CD4-positive, alpha-beta T cell treated with Interleukin-6 at 100 ng/mL for 8 hours (primary cell): Measurements from ENCODE around the gene LINC01488.

Experiments
- DNase-seq: peaks from one replicate; pipeline ENCODE4 v3.0.0-alpha.2; 2020; ENCODE audit warnings: mixed read lengths, low spot score

LINC01488 gene

GRCh38 chr11:69511358-69512055 is 30.0 kb downstream of the LINC01488 start:
- no peak for DNase-seq

DNA sequence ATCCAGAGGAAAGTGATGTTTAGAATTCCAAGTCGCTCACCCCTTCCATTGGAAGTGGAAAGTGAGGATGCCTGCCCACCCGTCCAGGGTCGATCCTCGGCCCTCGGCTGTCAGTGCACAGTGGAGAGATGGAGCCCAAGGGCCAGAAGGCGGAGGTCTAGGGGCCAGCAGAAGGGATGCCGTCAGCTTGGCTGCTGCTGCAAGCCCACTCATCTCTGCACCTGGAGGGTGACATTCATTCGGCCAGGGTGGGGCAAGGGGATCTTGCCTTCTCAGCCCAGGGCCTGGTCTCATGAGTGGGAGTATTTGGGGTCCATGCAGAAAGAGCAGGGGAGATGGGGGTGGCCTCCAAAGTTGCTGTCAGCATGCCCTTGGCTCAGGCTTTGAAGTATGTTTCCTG is 30.7 kb downstream of the LINC01488 start:
- no peak for DNase-seq

GRCh38 chr11:69512790-69513189 is 31.3 kb downstream of the LINC01488 start:
- no peak for DNase-seq

GRCh38 chr11:69513196-69513595 is 31.7 kb downstream of the LINC01488 start:
- DNase-seq = no peak

DNA sequence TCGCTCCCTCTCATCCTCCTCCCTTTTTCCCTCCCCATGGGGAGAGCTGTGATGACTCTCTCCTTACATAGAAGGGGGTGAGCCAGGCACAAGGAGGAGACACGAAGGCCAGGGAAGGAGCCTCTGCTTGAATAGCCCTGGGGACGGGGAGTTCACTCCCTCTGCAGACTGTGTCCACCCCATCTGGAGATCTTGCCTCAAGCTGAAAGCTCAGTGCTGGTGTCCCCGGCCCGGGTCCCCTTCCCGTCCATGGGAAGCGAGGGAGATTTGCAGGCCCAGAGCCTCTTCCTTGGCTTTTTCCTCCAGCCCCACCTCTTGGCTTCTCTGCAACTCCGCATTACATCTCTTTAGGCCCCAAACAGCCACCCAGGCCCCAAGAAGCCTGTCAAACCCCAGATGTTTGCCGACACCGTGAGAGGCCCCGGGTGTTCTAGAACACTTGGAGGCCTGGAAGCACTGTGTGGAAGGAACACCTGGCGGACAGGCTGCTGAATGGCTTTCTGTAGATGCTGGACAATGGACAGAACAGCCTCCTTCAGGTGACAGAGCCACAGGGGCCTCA is 32.3 kb downstream of the LINC01488 start:
- DNase-seq = no peak

- DNase-seq = no peak
Measured at GRCh38 chr11:69514771-69515170, 33.3 kb downstream of the LINC01488 start.

GRCh38 chr11:69515271-69516245 is 34.1 kb downstream of the LINC01488 start:
- DNase-seq = no peak

- DNase-seq = no peak
Measured at GRCh38 chr11:69516526-69516925, 35.1 kb downstream of the LINC01488 start.

- DNase-seq = no peak
Measured at GRCh38 chr11:69518081-69518950, 36.9 kb downstream of the LINC01488 start.

GRCh38 chr11:69520186-69520916 is 38.9 kb downstream of the LINC01488 start:
- no peak for DNase-seq

DNA sequence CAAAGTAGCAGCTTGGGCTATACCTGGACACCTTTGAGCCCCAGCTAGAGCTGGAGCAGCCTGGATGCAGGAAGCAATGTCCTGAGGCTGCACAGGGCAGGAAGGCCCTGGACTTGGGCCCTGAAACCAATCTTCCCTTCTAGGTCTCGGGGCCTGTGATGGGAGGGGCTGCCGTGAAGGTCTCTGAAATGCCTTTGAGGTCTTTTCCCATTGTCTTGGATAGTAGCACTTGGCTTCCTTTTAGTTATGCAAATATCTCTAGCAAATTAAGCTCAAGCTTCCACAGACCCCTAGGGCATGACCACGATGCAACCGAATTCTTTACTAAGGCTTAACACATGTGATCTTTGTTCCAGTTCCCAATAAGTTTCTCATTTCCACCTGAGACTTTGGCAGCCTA is 40.0 kb downstream of the LINC01488 start:
- no peak for DNase-seq

- no peak for DNase-seq
Measured at GRCh38 chr11:69523453-69523852, 42.0 kb downstream of the LINC01488 start.

DNA sequence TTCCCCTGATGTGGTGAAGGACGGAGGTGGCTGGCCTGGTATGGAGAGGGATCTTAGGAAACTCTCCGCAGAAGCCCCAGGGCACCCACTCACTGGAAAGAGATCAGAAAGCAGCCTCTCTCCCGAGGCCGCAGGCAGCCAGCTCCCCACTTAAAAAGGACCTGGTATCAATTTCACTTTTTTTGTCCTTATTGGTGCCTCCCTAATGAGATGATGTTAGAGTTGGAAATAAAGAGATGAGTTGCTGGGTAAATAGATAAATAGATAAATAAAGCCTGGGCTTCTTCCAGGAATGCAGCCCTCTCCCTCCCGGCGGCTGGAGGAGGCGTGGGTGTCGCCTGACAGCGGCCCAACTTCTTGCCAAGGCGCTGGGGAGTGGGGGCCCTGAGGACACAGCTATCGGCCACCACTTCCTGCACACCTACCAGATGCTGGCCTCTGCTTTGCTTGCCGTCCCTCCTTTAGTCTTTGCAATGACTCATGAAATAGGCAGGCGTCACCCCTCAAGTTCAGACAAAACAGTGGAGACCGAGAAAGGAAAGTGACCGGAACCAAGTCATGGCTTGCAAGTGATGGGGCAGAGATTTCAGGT is 42.9 kb downstream of the LINC01488 start:
- no peak for DNase-seq

DNA sequence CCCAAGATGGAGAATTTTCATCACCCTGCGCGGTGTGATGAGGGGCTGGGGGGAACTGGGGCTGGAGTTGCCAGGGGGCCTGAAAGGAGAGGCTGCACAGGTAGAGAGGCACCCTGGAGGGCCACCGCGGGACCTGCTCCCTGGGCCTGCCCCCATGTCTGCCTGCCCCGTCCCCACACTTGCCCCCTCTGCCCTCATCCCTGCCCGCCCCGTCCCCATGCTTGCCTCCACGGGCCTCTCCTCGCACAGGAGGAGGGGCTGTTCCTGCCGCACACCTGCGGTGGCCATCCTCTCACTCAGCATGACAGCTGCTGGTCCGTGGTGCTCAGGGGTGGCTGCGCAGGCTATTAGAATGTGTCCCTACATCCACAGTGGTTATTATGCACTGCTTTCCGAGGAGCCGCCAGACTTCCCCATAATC is 43.5 kb downstream of the LINC01488 start:
- DNase-seq = no peak

- no peak for DNase-seq
Measured at GRCh38 chr11:69525516-69526452, 44.3 kb downstream of the LINC01488 start.

DNA sequence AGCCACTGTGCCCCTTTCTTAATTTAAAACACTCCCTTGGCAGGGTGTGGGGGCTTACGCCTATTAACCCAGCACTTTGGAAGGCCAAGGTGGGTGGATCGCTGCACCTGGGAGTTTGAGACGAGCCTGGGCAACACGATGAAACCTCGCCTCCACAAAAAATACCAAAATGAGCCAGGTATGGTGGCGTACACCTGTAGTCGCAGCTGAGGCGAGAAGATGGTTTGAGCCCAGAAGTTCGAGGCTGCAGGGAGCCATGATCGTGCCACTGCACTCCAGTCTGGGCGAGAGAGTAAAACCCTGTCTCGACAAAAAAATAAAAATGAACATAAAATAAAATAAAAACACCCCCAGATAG is 45.0 kb downstream of the LINC01488 start:
- no peak for DNase-seq

DNA sequence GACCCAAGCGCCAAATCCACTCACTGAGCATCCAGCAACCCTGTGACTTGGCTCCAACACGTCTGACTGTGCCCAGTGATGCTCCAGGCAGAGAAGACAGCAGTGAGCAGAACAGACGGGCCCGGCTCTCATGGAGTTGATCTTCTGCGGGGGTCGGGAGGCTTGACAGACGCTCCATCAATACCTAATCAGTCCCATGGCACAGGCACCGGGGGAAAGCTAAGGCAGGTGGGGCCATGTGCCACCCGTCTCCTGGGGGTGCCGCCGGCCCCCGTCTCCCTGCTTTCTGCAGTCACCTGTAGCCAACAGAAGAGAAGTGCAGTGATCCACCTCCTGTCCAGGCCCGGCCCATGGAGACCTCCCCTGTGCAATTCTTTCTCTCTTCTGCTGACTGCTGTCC is 47.5 kb downstream of the LINC01488 start:
- DNase-seq = no peak

DNA sequence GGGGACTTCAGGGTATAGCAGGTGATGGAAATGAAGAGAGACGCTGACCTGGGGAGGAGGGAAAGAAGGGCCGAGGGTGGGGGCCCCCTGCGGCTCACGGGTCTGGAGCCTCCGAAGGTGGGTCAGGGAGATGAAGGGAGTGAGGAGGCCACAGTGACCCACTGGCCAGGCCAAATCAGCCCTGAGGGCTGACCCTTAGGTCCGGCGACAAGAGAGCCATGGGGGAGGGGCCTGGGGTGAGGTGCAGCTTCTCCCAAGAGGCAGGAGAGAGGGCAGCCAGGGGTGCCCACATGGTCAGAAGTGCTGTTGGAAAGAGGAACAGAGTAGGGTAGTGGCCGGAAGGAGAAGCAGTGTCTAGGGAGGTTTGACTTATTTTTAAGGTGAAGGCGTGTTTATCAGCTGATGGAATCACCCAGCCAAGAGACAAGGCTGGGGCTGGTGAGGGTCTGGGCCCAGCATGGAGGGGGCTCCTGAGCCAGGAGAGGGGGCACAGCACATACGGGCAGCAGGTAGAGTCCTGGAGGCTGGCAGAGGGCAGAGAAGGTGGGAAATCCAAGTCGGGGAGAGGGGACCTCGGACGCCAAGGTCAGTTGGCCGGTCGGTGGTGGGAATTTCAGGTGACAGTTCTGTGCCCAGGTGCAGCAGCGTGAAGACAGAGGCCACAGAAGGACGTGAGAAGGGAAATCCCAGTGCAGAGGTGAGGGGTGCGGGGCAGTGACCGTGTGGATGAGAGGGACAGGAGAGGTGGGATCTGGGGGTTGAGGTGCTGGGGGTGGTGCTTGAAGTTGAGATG is 49.0 kb downstream of the LINC01488 start:
- no peak for DNase-seq
